GM18507 (cell line): ENCODE measurements around the gene SLC25A13.

Experiments used
- DNase-seq: peaks from one replicate; pipeline ENCODE4 v3.0.0; 2011; ENCODE audit warnings: low read depth; ENCODE audit not compliant: insufficient read length; ENCODE audit errors: extremely low spot score
- FAIRE-seq: peaks from 2 replicates; lab custom pipeline; 2011; peaks lifted over from hg19 to GRCh38; lab: Jason Lieb, UNC

Gene SLC25A13

GRCh38 chr7:96126382-96126781 is 195.5 kb downstream of the SLC25A13 start:
- DNase-seq (no peak), FAIRE-seq (no peak)

- FAIRE-seq (no peak), DNase-seq (no peak)
Measured at GRCh38 chr7:96122746-96123145, 199.2 kb downstream of the SLC25A13 start.

GRCh38 chr7:96121752-96122151 is 200.1 kb downstream of the SLC25A13 start:
- DNase-seq (no peak), FAIRE-seq (no peak)

- no peak for DNase-seq
- no peak for FAIRE-seq
Measured at GRCh38 chr7:96120445-96121225, 201.3 kb downstream of the SLC25A13 start.

GRCh38 chr7:96118449-96119001 is 203.4 kb downstream of the SLC25A13 start:
- no peak for DNase-seq
- FAIRE-seq = no peak

- no peak for FAIRE-seq
- no peak for DNase-seq
Measured at GRCh38 chr7:96116173-96116572, 205.7 kb downstream of the SLC25A13 start.

GRCh38 chr7:96114190-96114589 is 207.7 kb downstream of the SLC25A13 start:
- no peak for FAIRE-seq
- no peak for DNase-seq

- no peak for DNase-seq
- FAIRE-seq = no peak
Measured at GRCh38 chr7:96111405-96111804, 210.5 kb downstream of the SLC25A13 start.

- FAIRE-seq = no peak
Measured at GRCh38 chr7:96104984-96105383, 216.9 kb downstream of the SLC25A13 start.

GRCh38 chr7:96102096-96102811 is 219.6 kb downstream of the SLC25A13 start:
- no peak for FAIRE-seq
- DNase-seq = no peak

More at GRCh38 chr7:96104984-96105383, 216.9 kb downstream of the SLC25A13 start:
- no peak for DNase-seq

GRCh38 chr7:96100737-96101136 is 221.2 kb downstream of the SLC25A13 start:
- DNase-seq = no peak
- FAIRE-seq = no peak

- DNase-seq (no peak), FAIRE-seq (no peak)
Measured at GRCh38 chr7:96097835-96098234, 224.1 kb downstream of the SLC25A13 start.

GRCh38 chr7:96093435-96093834 is 228.5 kb downstream of the SLC25A13 start:
- no peak for DNase-seq
- no peak for FAIRE-seq

- DNase-seq (no peak), FAIRE-seq (no peak)
Measured at GRCh38 chr7:96090756-96091155, 231.1 kb downstream of the SLC25A13 start.

GRCh38 chr7:96089511-96089910 is 232.4 kb downstream of the SLC25A13 start:
- FAIRE-seq = no peak

GRCh38 chr7:96088579-96088978 is 233.3 kb downstream of the SLC25A13 start:
- no peak for DNase-seq
- FAIRE-seq = no peak

More at GRCh38 chr7:96089511-96089910, 232.4 kb downstream of the SLC25A13 start:
- DNase-seq = no peak

- FAIRE-seq (no peak), DNase-seq (no peak)
Measured at GRCh38 chr7:96085953-96086352, 235.9 kb downstream of the SLC25A13 start.

- FAIRE-seq = no peak
- no peak for DNase-seq
Measured at GRCh38 chr7:96084881-96085553, 236.9 kb downstream of the SLC25A13 start.

GRCh38 chr7:96080027-96080426 is 241.9 kb downstream of the SLC25A13 start:
- no peak for FAIRE-seq
- no peak for DNase-seq

GRCh38 chr7:96076350-96076707 is 245.6 kb downstream of the SLC25A13 start:
- no peak for FAIRE-seq
- DNase-seq = no peak
